Naive thymus-derived CD8-positive, alpha-beta T cell (primary cell): ENCODE measurements around the gene KISS1R. TPM values are rescaled to one million over a fixed set of nuclear protein-coding genes. Genes with fewer than 3 reads are reported as not detected.

ENCODE experiments used
- ATAC-seq, 2 donors: fragments of 150-1000 bp; cut with Tn5 transposase in 1 of 2; sonication (Bioruptor Pico), chemical (Tn5 transposase) in 1 of 2; 1 replicate in 1 of 2; 2 replicates in 1 of 2; pipeline ENCODE4 v1.10.0; 2021; ENCODE audit warnings: mild to moderate bottlenecking in 2 of 2, moderate library complexity in 2 of 2
- POLR2A ChIA-PET: fragments of 350-600 bp; sonication (Branson Sonifier 250); formaldehyde crosslinking; loops from one replicate; lab custom pipeline; 2021; ENCODE audit warnings: antibody characterized with exemption; lab: Charles Lee
- DNase-seq, 10 donors: peaks; one replicate each; pipeline versions ENCODE4 v3.0.0 to v3.0.0-alpha.2; 2020 to 2022
- H3K27ac Mint-ChIP-seq, 10 donors: one replicate each; pipeline ENCODE4 v1.8.0; 2020 to 2022; ENCODE audit warnings: mild to moderate bottlenecking in 10 of 10, mixed read lengths in 10 of 10, moderate library complexity in 4 of 10, inconsistent platforms in 1 of 10
- H3K27me3 Mint-ChIP-seq, 5 donors: one replicate each; pipeline ENCODE4 v1.8.0; 2021 to 2022; ENCODE audit warnings: mixed read lengths in 5 of 5
- H3K36me3 Mint-ChIP-seq, 3 donors: one replicate each; pipeline ENCODE4 v1.8.0; 2020 to 2022; ENCODE audit warnings: mixed read lengths in 3 of 3, mild to moderate bottlenecking in 2 of 3, inconsistent platforms in 1 of 3
- H3K4me1 Mint-ChIP-seq, 4 donors: one replicate each; pipeline ENCODE4 v1.8.0; 2021 to 2022; ENCODE audit warnings: mixed read lengths in 4 of 4
- H3K4me3 Mint-ChIP-seq, 10 donors: one replicate each; pipeline ENCODE4 v1.8.0; 2020 to 2022; ENCODE audit warnings: mild to moderate bottlenecking in 10 of 10, mixed read lengths in 10 of 10, moderate library complexity in 6 of 10, inconsistent platforms in 1 of 10
- H3K9me3 Mint-ChIP-seq, 9 donors: one replicate each; pipeline ENCODE4 v1.8.0; 2020 to 2022; ENCODE audit warnings: mixed read lengths in 9 of 9, mild to moderate bottlenecking in 3 of 9, inconsistent platforms in 1 of 9, moderate library complexity in 1 of 9
- polyA plus RNA-seq, 3 donors: library from polyadenylated mRNA; unstranded; fragments of 300-500 nt; fragmentation: Illumina TruSeq; gene quantifications; one replicate each; pipeline ENCODE4 v1.2.3, GENCODE V29; 2021
- total RNA-seq, 8 experiments: library from RNA in 2 of 8; stranded (reverse) in 2 of 8; gene quantifications; one replicate each; pipeline ENCODE4 v1.2.3 and lab custom pipeline; 2021 to 2026

KISS1R gene
- total and polyA plus RNA-seq, 5 experiments from 2014 or later: 0.18 to 2.6 (median 0.58) TPM

GRCh38 chr19:937259-937694 is 20.1 kb downstream of the KISS1R start:
- H3K27ac Mint-ChIP-seq: peak overlapping the region; percentile 65 to 98 (median 88)
- peak in 8 of 10 donors; percentile 50 to 85 (median 72) for DNase-seq
- POLR2A ChIA-PET: interaction anchor here (0.6 to 1.5 kb wide), 12 partner anchors 11 to 715 kb away, joined by 3 to 12 read pairs (median 4); partner anchors contain the start of genes ABCA7, ARHGAP45 and TCF3

DNA sequence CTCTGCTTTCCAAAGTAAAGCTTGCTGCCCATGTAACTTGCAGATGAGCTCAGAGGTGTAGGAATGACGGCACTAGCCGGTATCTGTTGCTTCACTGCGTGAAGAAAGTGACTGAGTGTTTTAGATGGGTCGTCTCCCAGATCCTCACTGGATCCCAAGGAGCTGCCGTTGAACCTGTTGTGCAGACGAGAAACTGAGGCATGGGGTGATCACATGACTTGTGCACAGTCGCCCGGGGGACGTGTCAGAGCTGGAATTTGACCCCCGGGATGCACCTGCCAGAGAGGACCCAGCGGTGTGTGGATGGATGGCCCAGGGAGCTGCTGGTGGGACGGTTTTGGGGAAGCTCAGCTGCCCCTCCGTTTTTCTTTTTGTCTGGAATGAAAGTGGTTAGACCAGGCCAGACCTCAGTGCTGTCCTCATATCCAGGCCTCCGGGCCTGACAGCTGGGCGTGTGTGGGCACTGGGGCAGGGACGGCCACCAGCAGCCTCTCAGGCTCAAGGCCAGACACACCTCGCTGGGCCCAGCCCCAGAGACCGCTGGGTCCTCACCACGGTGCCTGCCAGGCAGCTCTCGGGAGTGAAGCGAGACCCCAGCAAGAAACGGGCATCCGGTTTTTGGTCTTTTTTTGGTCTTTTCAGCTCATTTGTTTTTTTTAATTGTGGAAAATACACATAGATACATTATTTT is 21.2 kb downstream of the KISS1R start:
- peaks cover 0 to 2% (median 0%) of the 10 kb centered on the region in 9 donors for H3K9me3 Mint-ChIP-seq
- no peak for DNase-seq
- no peaks in the 10 kb centered on the region for H3K27me3 Mint-ChIP-seq
- POLR2A ChIA-PET: interaction anchor here (0.6 to 1.5 kb wide), 11 partner anchors 9 to 241 kb away, joined by 3 to 12 read pairs (median 4); partner anchors contain the start of genes ABCA7, ARHGAP45 and MED16
- peaks cover 18 to 47% (median 46%) of the 10 kb centered on the region in 4 donors for H3K4me1 Mint-ChIP-seq
- H3K4me3 Mint-ChIP-seq: peak overlapping the region in 6 of 10 donors; percentile 4 to 64 (median 50)
- H3K36me3 Mint-ChIP-seq: no peaks in the 10 kb centered on the region
- no peak for ATAC-seq
- H3K27ac Mint-ChIP-seq: peak overlapping the region in 5 of 10 donors; percentile 36 to 94 (median 72)

More at GRCh38 chr19:937259-937694, 20.1 kb downstream of the KISS1R start:
- ATAC-seq: peak; percentile 59 to 63
- peak overlapping the region; percentile 15 to 73 (median 60) for H3K4me3 Mint-ChIP-seq
- H3K36me3 Mint-ChIP-seq: no peaks in the 10 kb centered on the region
- H3K9me3 Mint-ChIP-seq: peaks cover 0 to 2% (median 0%) of the 10 kb centered on the region in 9 donors
- no peaks in the 10 kb centered on the region for H3K27me3 Mint-ChIP-seq
- peaks cover 21 to 58% (median 53%) of the 10 kb centered on the region in 4 donors for H3K4me1 Mint-ChIP-seq

- no peak for DNase-seq
- no peaks in the 10 kb centered on the region for H3K36me3 Mint-ChIP-seq
- peak overlapping the region in 5 of 10 donors; percentile 35 to 87 (median 65) for H3K27ac Mint-ChIP-seq
- H3K4me1 Mint-ChIP-seq: peaks cover 18 to 44% (median 42%) of the 10 kb centered on the region in 4 donors
- peak overlapping the region in 8 of 10 donors; percentile 50 to 91 (median 82) for H3K4me3 Mint-ChIP-seq
- no peak for ATAC-seq
- POLR2A ChIA-PET: interaction anchor here (0.7 to 1.4 kb wide), 2 partner anchors 45 to 133 kb away, joined by 4 to 5 read pairs; partner anchors contain the start of gene WDR18
- H3K27me3 Mint-ChIP-seq: no peaks in the 10 kb centered on the region
- H3K9me3 Mint-ChIP-seq: peaks cover 0 to 2% (median 0%) of the 10 kb centered on the region in 9 donors
Measured at GRCh38 chr19:939439-939838, 22.3 kb downstream of the KISS1R start.

DNA sequence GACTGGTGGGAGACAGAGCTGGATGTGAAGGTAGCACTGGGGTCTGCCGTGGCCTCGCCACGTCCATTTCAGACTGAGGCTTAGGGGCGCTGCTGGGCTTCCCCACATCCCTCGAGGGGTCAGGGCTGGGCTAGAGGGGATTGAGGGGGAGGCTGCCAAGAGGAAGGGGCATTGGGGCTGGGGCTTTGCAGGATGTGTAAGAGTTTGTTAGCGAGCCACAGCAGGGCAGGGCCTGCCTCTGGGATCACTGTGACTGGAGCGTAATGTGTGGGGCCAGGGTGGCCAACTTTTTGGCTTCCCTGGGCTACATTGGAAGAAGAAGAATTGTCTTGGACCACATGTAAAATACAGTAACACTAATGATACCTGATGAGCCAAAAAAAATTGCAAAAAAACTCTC is 22.8 kb downstream of the KISS1R start:
- H3K4me3 Mint-ChIP-seq: peak overlapping the region; percentile 61 to 91 (median 82)
- H3K36me3 Mint-ChIP-seq: no peaks in the 10 kb centered on the region
- POLR2A ChIA-PET: interaction anchor here (0.6 to 1.4 kb wide), 2 partner anchors 44 to 98 kb away, joined by 3 to 5 read pairs; partner anchors contain the start of gene WDR18
- DNase-seq: no peak
- peaks cover 0 to 2% (median 0%) of the 10 kb centered on the region in 9 donors for H3K9me3 Mint-ChIP-seq
- H3K27ac Mint-ChIP-seq: peak overlapping the region in 8 of 10 donors; percentile 29 to 89 (median 86)
- ATAC-seq: no peak
- H3K27me3 Mint-ChIP-seq: no peaks in the 10 kb centered on the region
- H3K4me1 Mint-ChIP-seq: peaks cover 20 to 43% (median 42%) of the 10 kb centered on the region in 4 donors

GRCh38 chr19:940591-941291 is 23.6 kb downstream of the KISS1R start:
- H3K4me3 Mint-ChIP-seq: peak overlapping the region; percentile 64 to 91 (median 82)
- ATAC-seq: peak; percentile 72 to 76
- no peaks in the 10 kb centered on the region for H3K36me3 Mint-ChIP-seq
- H3K4me1 Mint-ChIP-seq: peaks cover 20 to 42% (median 40%) of the 10 kb centered on the region in 4 donors
- peaks cover 0 to 2% (median 0%) of the 10 kb centered on the region in 9 donors for H3K9me3 Mint-ChIP-seq
- no peaks in the 10 kb centered on the region for H3K27me3 Mint-ChIP-seq
- peak; percentile 65 to 91 (median 76) for DNase-seq
- POLR2A ChIA-PET: interaction anchor here (1.4 kb wide), 1 partner anchor 43 kb away, joined by 5 read pairs; the partner anchor contains the start of gene WDR18
- H3K27ac Mint-ChIP-seq: peak overlapping the region in 9 of 10 donors; percentile 29 to 89 (median 84)

DNA sequence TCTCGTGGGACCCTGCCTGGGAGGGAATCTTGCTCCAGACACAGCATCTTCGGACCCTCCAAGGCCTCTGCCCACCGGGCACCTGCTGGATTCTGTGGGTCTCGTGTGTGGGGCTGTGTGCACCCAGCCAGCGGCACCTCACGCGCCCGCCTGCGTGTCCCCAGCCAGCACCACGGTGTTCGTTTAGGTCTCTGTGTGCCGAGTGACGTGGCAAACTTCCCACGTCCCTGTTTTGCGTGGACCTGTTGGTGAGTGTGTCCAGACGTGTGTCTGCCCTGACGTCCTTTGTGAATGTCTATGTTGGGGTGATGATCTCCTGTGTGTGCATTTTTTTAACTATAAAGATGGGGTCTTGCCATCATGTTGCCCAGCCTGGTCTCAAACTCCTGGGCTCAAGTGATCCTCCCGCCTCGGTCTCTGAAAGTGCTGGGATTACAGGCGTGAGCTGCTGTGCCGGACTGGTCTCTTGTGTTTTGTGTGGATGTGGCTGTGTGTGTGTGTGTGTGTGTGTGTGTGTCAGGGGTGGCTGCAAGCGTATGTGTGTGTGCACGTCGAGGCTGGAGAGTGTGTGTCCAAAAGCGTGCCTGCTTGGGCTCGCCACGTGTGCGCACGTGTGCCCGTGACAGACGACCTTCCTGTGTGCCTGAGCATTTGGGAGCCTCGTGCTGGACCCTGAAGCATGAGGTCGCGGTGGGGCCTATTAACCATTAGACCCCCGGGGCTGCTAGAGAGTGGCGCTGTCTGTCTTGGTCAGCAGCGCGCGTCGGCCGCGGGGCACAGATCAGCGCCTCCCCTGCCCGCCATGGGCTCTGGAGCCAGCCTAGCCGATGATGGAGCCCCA is 24.4 kb downstream of the KISS1R start:
- Mint-ChIP-seq H3K9me3 (peaks cover 0 to 2% (median 0%) of the 10 kb centered on the region in 9 donors), H3K4me3 (peak overlapping the region; percentile 64 to 81 (median 73)), H3K4me1 (peaks cover 20 to 41% (median 39%) of the 10 kb centered on the region in 4 donors), H3K27ac (peak overlapping the region in 6 of 10 donors; percentile 25 to 90 (median 61)), H3K27me3 (no peaks in the 10 kb centered on the region), H3K36me3 (no peaks in the 10 kb centered on the region)
- no peak for DNase-seq
- peak in 1 of 2 donors; percentile 2 for ATAC-seq
- POLR2A ChIA-PET: no interaction called here

- Mint-ChIP-seq H3K4me1 (peaks cover 20 to 35% (median 33%) of the 10 kb centered on the region in 4 donors), H3K9me3 (peaks cover 0 to 2% (median 0%) of the 10 kb centered on the region in 9 donors), H3K27ac (no peak overlapping the region), H3K4me3 (peak overlapping the region in 1 of 10 donors; percentile 20), H3K36me3 (no peaks in the 10 kb centered on the region), H3K27me3 (no peaks in the 10 kb centered on the region)
- ATAC-seq (no peak), DNase-seq (no peak)
- POLR2A ChIA-PET: no interaction called here
Measured at GRCh38 chr19:942133-942645, 25.1 kb downstream of the KISS1R start.

DNA sequence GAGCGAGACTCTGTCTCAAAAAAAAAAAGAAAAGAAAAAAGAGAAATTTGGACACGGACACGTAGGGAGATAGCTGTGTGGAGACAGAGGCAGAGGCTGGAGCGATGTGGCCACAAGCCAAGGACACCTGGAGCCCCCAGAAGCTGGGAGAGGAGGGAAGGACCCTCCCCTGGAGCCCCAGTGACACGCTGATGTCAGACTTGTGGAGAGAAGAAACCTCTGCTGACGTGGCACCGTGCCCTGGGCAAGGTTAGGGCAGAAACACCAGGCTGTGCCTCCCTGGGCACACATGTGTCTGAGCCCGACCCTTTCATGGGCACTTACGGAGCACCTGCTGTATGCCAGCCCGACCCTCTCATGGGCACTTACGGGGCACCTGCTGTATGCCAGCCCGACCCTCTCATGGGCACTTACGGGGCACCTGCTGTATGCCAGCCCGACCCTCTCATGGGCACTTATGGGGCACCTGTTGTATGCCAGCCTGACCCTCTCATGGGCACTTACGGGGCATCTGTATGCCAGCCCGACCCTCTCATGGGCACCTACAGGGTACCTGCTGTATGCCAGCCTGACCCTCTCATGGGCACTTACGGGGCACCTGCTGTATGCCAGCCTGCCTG is 26.5 kb downstream of the KISS1R start:
- H3K27ac Mint-ChIP-seq: no peak overlapping the region
- POLR2A ChIA-PET: interaction anchor here (0.6 to 0.7 kb wide), 3 partner anchors 38 to 295 kb away, joined by 3 to 6 read pairs (median 5); no protein-coding TSS in a partner anchor
- ATAC-seq: no peak
- peaks cover 0 to 2% (median 0%) of the 10 kb centered on the region in 9 donors for H3K9me3 Mint-ChIP-seq
- H3K4me1 Mint-ChIP-seq: peaks cover 14 to 24% (median 23%) of the 10 kb centered on the region in 4 donors
- H3K36me3 Mint-ChIP-seq: no peaks in the 10 kb centered on the region
- DNase-seq: no peak
- no peak overlapping the region for H3K4me3 Mint-ChIP-seq
- H3K27me3 Mint-ChIP-seq: no peaks in the 10 kb centered on the region

DNA sequence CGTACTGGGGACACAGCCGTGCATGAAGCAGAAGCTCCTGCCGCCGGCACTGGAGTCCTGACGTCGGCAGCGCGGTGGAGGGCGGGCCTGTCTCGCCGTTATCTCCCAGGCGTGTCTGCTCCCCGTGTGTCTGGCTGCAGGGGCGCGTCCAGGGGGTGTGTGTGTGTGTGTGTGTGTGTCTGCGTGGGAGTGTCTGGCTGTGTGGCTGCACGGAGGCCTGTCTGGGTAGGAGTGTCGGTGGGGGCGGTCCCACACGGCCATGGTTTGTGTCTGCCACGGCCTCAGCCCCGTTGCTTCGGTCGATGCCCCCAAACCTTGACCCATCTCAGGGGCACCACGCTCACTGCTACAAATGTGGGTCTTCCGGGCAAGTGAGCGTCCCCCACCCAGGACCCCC is 27.0 kb downstream of the KISS1R start:
- Mint-ChIP-seq H3K9me3 (peaks cover 0 to 2% (median 0%) of the 10 kb centered on the region in 9 donors), H3K27ac (no peak overlapping the region), H3K4me3 (no peak overlapping the region), H3K4me1 (peaks cover 14 to 24% (median 22%) of the 10 kb centered on the region in 4 donors), H3K27me3 (no peaks in the 10 kb centered on the region), H3K36me3 (no peaks in the 10 kb centered on the region)
- DNase-seq (peak in 2 of 10 donors; percentile 15 to 26), ATAC-seq (no peak)
- POLR2A ChIA-PET: interaction anchor here (0.6 kb wide), 1 partner anchor 76 kb away, joined by 3 read pairs; no protein-coding TSS in a partner anchor

DNA sequence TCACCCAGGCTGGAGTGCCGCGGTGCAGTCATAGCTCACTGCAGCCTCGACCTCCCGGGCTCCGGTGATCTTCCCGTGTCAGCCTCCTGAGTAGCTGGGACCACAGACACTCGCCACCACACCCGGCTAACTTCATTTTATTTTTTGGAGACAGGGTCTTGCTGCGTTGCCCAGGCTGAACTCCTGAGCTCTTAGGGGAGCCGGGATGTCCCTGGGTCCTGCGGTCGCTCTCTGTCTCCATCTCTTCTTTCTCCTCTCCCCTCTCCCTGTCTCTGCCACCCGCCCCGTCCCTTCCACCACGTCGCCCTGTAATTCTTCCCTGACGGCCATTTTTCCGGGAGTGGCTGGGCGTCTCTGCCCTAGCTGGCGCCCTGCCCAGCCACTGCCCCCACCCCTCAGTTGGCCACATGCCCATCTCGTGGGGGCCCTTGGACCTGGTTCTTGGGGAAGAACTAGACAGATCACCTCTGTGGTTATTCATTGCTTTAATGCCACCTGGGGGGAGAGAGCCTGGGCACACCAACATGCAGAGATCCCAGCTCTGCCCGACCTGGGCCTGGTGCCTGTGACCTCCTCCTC is 27.6 kb downstream of the KISS1R start:
- peaks cover 12 to 20% (median 17%) of the 10 kb centered on the region in 4 donors for H3K4me1 Mint-ChIP-seq
- no peak overlapping the region for H3K4me3 Mint-ChIP-seq
- H3K9me3 Mint-ChIP-seq: peaks cover 0 to 2% (median 0%) of the 10 kb centered on the region in 9 donors
- no peaks in the 10 kb centered on the region for H3K27me3 Mint-ChIP-seq
- ATAC-seq (no peak), DNase-seq (no peak)
- POLR2A ChIA-PET: no interaction called here
- no peaks in the 10 kb centered on the region for H3K36me3 Mint-ChIP-seq
- peak overlapping the region in 1 of 10 donors; percentile 43 for H3K27ac Mint-ChIP-seq
